HEK293 (cell line): ENCODE measurements around the gene ZNF616.
A peak's percentile ranks its signal among the peaks of the same experiment; 100 is the strongest.

Source experiments
- CTCF ChIA-PET: fragments of 350-600 bp; formaldehyde crosslinking; extraction: SDS; loops from one replicate; lab custom pipeline; 2021; ENCODE audit warnings: antibody characterized with exemption; lab: Yijun Ruan, JAX
- POLR2A ChIA-PET: fragments of 300-600 bp; formaldehyde crosslinking; extraction: SDS; loops from one replicate; lab custom pipeline; 2020; ENCODE audit warnings: antibody characterized with exemption, inconsistent platforms; lab: Yijun Ruan, JAX
- H3K27ac ChIP-seq: fragments of 200-500 bp; sonication (Bioruptor generic); 2 replicates; pipeline ENCODE4 v1.5.1; 2014; ENCODE audit warnings: low read depth, low read length, control low read depth, inconsistent platforms; ENCODE audit errors: extremely low read depth
- H3K36me3 ChIP-seq, 2 experiments: fragments of 200-500 bp in 1 of 2; sonication (Bioruptor generic) in 1 of 2; 1 replicate in 1 of 2; 2 replicates in 1 of 2; pipeline ENCODE4 v1.5.1; 2014 to 2017; ENCODE audit warnings: inconsistent platforms in 2 of 2, low read length in 2 of 2; ENCODE audit not compliant: control insufficient read depth in 2 of 2, insufficient read depth in 1 of 2
- H3K4me1 ChIP-seq: fragments of 200-500 bp; sonication (Bioruptor generic); 2 replicates; pipeline ENCODE4 v1.5.1; 2014; ENCODE audit warnings: mild to moderate bottlenecking, low read length, inconsistent platforms; ENCODE audit not compliant: control insufficient read depth, insufficient read depth
- H3K4me3 ChIP-seq: 2 replicates; pipeline ENCODE4 v1.5.1; 2011; ENCODE audit warnings: low read depth, mild to moderate bottlenecking, control low read depth, low read length, moderate library complexity
- H3K9me3 ChIP-seq: fragments of 200-500 bp; sonication (Bioruptor generic); 2 replicates; pipeline ENCODE4 v1.5.1; 2014; ENCODE audit warnings: low read depth, low read length, inconsistent platforms; ENCODE audit not compliant: control insufficient read depth, insufficient read depth
- BCL11A ChIP-seq: fragments of 450-650 bp; formaldehyde crosslinking; IDR thresholded peaks from 2 replicates; pipeline ENCODE4 v1.5.1; 2016; ENCODE audit warnings: low read depth, missing biosample characterization, missing genetic modification characterization
- PRDM2 ChIP-seq: fragments of 450-650 bp; formaldehyde crosslinking; IDR thresholded peaks from 2 replicates; pipeline ENCODE4 v1.5.1; 2016; ENCODE audit warnings: missing biosample characterization, missing genetic modification characterization, borderline replicate concordance
- PRDM4 ChIP-seq: fragments of 450-650 bp; formaldehyde crosslinking; IDR thresholded peaks from 2 replicates; pipeline ENCODE4 v1.5.1; 2017; ENCODE audit warnings: missing biosample characterization, missing genetic modification characterization
- REPIN1 ChIP-seq: fragments of 450-650 bp; formaldehyde crosslinking; IDR thresholded peaks from 2 replicates; pipeline ENCODE4 v1.5.1; 2017; ENCODE audit warnings: missing biosample characterization, missing genetic modification characterization, low read depth
- SETDB1 ChIP-seq: IDR thresholded peaks from one replicate; pipeline ENCODE4 v1.6.1; 2017; ENCODE audit warnings: mild to moderate bottlenecking, low read length, moderate library complexity, mixed read lengths; ENCODE audit not compliant: insufficient read length
- ZNF112 ChIP-seq: fragments of 450-650 bp; formaldehyde crosslinking; IDR thresholded peaks from 2 replicates; pipeline ENCODE4 v1.5.0; 2017; ENCODE audit warnings: missing biosample characterization, missing genetic modification characterization
- ZNF148 ChIP-seq: fragments of 450-650 bp; formaldehyde crosslinking; IDR thresholded peaks from 2 replicates; pipeline ENCODE4 v1.5.0; 2017; ENCODE audit warnings: missing biosample characterization, missing genetic modification characterization, borderline replicate concordance
- ZNF248 ChIP-seq: fragments of 450-650 bp; formaldehyde crosslinking; IDR thresholded peaks from 2 replicates; pipeline ENCODE4 v1.5.1; 2017; ENCODE audit warnings: missing biosample characterization, missing genetic modification characterization
- ZNF341 ChIP-seq: fragments of 450-650 bp; formaldehyde crosslinking; IDR thresholded peaks from 2 replicates; pipeline ENCODE4; 2016; ENCODE audit warnings: low read depth, missing biosample characterization, missing genetic modification characterization
- ZNF416 ChIP-seq: fragments of 450-650 bp; formaldehyde crosslinking; IDR thresholded peaks from 2 replicates; pipeline ENCODE4 v1.5.1; 2016; ENCODE audit warnings: missing biosample characterization, missing genetic modification characterization
- ZNF426 ChIP-seq: fragments of 450-650 bp; formaldehyde crosslinking; IDR thresholded peaks from 2 replicates; pipeline ENCODE4 v1.5.1; 2017; ENCODE audit warnings: missing biosample characterization, missing genetic modification characterization, mild to moderate bottlenecking, inconsistent platforms, moderate library complexity
- ZNF488 ChIP-seq: fragments of 450-650 bp; formaldehyde crosslinking; IDR thresholded peaks from 2 replicates; pipeline ENCODE4 v1.5.1; 2016; ENCODE audit warnings: missing biosample characterization, missing genetic modification characterization
- ZNF560 ChIP-seq: fragments of 450-650 bp; formaldehyde crosslinking; IDR thresholded peaks from 2 replicates; pipeline ENCODE4 v1.5.1; 2017; ENCODE audit warnings: missing biosample characterization, missing genetic modification characterization, borderline replicate concordance
- ZNF623 ChIP-seq: fragments of 450-650 bp; formaldehyde crosslinking; IDR thresholded peaks from 2 replicates; pipeline ENCODE4 v1.5.1; 2016; ENCODE audit warnings: missing biosample characterization, missing genetic modification characterization
- ZNF768 ChIP-seq: fragments of 450-650 bp; formaldehyde crosslinking; IDR thresholded peaks from 2 replicates; pipeline ENCODE4 v1.5.1; 2018; ENCODE audit warnings: missing biosample characterization, mild to moderate bottlenecking, missing genetic modification characterization
- ZSCAN23 ChIP-seq: fragments of 450-650 bp; formaldehyde crosslinking; IDR thresholded peaks from 2 replicates; pipeline ENCODE4 v1.5.1; 2016; ENCODE audit warnings: missing biosample characterization, missing genetic modification characterization
- TF ChIP-seq, protein P1 (sequence below): fragments of 450-650 bp; formaldehyde crosslinking; IDR thresholded peaks from 2 replicates; pipeline ENCODE4; 2016; ENCODE audit warnings: missing biosample characterization, missing genetic modification characterization
- TF ChIP-seq, protein P2 (sequence below): fragments of 450-650 bp; formaldehyde crosslinking; IDR thresholded peaks from 2 replicates; pipeline ENCODE4 v1.5.1; 2017; ENCODE audit warnings: missing biosample characterization, missing genetic modification characterization

The ZNF616 gene

DNA sequence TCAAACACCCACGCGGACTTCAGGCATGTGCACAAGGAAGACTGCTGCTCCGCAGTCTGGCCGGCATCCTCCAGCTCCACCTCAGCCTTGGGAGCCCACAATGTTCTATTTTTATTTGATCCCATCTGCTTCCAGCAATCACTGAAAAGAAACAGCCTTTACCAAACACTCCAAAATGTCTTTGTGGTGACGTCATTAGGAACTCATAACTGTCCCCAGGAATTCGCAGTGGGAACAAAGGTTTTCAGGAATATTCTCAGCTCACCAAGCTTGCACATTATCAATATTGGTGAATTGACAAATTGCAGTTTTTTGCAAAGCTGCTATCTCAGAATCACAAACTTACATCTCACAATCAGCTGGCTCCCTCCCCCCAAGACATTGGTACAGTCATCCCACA lies 29.0 kb downstream of the ZNF616 start:
- H3K9me3 ChIP-seq, result peaks cover 4% of the 10 kb centered on the region
- POLR2A ChIA-PET, result interaction anchor here (1.4 kb wide), 1 partner anchor 78 kb away, joined by 4 read pairs; no protein-coding TSS in a partner anchor
- no peak for TF ChIP-seq REPIN1 (tag by site-specific recombination)
- no peak for TF ChIP-seq ZNF488 (tag by site-specific recombination)
- TF ChIP-seq ZNF560 (tag by site-specific recombination), result no peak
- TF ChIP-seq PRDM2 (tag by site-specific recombination), result no peak
- TF ChIP-seq ZNF248 (tag by site-specific recombination), result no peak
- TF ChIP-seq ZNF426 (tag by site-specific recombination), result no peak
- TF ChIP-seq PRDM4 (tag by site-specific recombination), result no peak
- TF ChIP-seq ZNF623 (tag by site-specific recombination), result no peak
- TF ChIP-seq ZNF416 (tag by site-specific recombination), result no peak
- TF ChIP-seq ZNF341, result no peak
- no peak for TF ChIP-seq ZSCAN23 (tag by site-specific recombination)
- TF ChIP-seq, protein P1, sequence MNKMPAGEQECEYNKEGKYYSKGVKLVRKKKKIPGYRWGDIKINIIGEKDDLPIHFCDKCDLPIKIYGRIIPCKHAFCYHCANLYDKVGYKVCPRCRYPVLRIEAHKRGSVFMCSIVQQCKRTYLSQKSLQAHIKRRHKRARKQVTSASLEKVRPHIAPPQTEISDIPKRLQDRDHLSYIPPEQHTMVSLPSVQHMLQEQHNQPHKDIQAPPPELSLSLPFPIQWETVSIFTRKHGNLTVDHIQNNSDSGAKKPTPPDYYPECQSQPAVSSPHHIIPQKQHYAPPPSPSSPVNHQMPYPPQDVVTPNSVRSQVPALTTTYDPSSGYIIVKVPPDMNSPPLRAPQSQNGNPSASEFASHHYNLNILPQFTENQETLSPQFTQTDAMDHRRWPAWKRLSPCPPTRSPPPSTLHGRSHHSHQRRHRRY (tag by site-specific recombination), result no peak

DNA sequence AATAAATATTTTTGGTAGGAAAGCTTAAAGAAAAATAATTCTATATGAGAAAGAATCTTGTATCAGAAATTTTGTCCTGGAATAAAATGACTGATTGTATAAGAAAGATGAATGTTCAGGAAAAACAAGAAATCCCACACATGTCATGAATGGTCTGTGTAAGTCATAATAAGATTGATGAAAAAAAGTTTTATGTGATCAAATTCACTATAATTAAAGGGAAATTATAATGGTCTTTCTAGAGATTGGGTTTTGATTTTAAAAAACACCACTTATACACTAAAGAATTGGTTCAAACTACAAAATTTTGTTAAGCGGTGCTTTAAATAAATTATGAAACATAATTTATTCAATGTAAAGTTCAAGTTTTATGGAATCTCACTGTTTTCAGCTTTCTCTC lies 37.0 kb downstream of the ZNF616 start:
- Histone ChIP-seq H3K4me1 (no peaks in the 10 kb centered on the region), H3K9me3 (no peaks in the 10 kb centered on the region; the same call in 1 of the 2 replicates), H3K27ac (no peak overlapping the region), H3K4me3 (no peak overlapping the region), H3K36me3 (no peaks in the 10 kb centered on the region)
- TF ChIP-seq ZNF341 (no peak), ZNF112 (tag by site-specific recombination) (no peak), ZNF148 (tag by site-specific recombination) (no peak), ZNF768 (tag by site-specific recombination) (no peak), SETDB1 (peak; percentile 94), BCL11A (tag by site-specific recombination) (no peak)
- TF ChIP-seq, protein P2, sequence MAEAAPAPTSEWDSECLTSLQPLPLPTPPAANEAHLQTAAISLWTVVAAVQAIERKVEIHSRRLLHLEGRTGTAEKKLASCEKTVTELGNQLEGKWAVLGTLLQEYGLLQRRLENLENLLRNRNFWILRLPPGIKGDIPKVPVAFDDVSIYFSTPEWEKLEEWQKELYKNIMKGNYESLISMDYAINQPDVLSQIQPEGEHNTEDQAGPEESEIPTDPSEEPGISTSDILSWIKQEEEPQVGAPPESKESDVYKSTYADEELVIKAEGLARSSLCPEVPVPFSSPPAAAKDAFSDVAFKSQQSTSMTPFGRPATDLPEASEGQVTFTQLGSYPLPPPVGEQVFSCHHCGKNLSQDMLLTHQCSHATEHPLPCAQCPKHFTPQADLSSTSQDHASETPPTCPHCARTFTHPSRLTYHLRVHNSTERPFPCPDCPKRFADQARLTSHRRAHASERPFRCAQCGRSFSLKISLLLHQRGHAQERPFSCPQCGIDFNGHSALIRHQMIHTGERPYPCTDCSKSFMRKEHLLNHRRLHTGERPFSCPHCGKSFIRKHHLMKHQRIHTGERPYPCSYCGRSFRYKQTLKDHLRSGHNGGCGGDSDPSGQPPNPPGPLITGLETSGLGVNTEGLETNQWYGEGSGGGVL (tag by site-specific recombination), result no peak
- POLR2A ChIA-PET, result no interaction called here
- CTCF ChIA-PET, result no interaction called here

More for the DNA sequence above, 29.0 kb downstream of the ZNF616 start:
- CTCF ChIA-PET, result no interaction called here
- Histone ChIP-seq H3K4me1 (no peaks in the 10 kb centered on the region), H3K4me3 (no peak overlapping the region), H3K36me3 (peaks cover 0 to 8% of the 10 kb centered on the region in 2 experiments; a peak in 1 of 3 replicates), H3K27ac (no peak overlapping the region)
